Choroid plexus epithelial cell (primary cell): Measurements from ENCODE around the gene BID.

Experiments used
- DNase-seq: peaks from one replicate; pipeline ENCODE4 v3.0.0-alpha.2; 2010; ENCODE audit warnings: low read depth
- H3K4me3 ChIP-seq: 2 replicates; pipeline ENCODE4 v1.5.1; 2011; ENCODE audit warnings: low read depth, mild to moderate bottlenecking, control low read depth, low read length, moderate library complexity
- CTCF ChIP-seq: conservative IDR thresholded peaks from 2 replicates; pipeline ENCODE4 v1.5.1; 2011; ENCODE audit warnings: low read depth, mild to moderate bottlenecking, control low read depth, inconsistent platforms, low read length, moderate library complexity

Gene BID

GRCh38 chr22:17794726-17795542 lies 20.7 kb upstream of the BID start:
- no peak for TF ChIP-seq CTCF
- no peak overlapping the region for H3K4me3 ChIP-seq
- no peak for DNase-seq

- H3K4me3 ChIP-seq, result no peak overlapping the region
- no peak for DNase-seq
- no peak for TF ChIP-seq CTCF
Measured at GRCh38 chr22:17792854-17793434, 18.7 kb upstream of the BID start.

DNA sequence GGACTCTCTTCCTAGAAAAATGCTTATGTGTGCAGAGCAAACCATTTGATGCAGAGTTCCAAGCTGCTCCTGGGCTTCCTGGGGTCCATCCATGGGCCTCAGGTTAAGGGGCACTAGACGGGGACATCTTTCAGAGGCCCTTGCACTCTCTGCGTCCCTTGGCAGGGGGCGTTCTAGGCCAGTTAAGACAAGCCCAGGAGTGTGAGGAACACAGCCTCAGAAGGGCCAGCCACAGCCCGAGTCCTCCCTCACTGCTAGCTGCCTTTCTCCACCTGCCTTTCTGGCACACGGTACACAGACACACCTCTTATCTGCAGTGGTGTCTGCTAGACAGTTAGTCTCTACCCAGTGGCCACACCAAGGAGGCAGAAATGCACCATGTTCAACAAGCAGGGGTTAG lies 18.0 kb upstream of the BID start:
- no peak for TF ChIP-seq CTCF
- no peak for DNase-seq
- H3K4me3 ChIP-seq, result no peak overlapping the region

- TF ChIP-seq CTCF, result no peak
- H3K4me3 ChIP-seq, result no peak overlapping the region
Measured at GRCh38 chr22:17791196-17791595, 16.9 kb upstream of the BID start.

GRCh38 chr22:17789379-17790200 lies 15.3 kb upstream of the BID start:
- no peak for TF ChIP-seq CTCF
- no peak overlapping the region for H3K4me3 ChIP-seq
- DNase-seq, result no peak

More at GRCh38 chr22:17791196-17791595, 16.9 kb upstream of the BID start:
- no peak for DNase-seq

DNA sequence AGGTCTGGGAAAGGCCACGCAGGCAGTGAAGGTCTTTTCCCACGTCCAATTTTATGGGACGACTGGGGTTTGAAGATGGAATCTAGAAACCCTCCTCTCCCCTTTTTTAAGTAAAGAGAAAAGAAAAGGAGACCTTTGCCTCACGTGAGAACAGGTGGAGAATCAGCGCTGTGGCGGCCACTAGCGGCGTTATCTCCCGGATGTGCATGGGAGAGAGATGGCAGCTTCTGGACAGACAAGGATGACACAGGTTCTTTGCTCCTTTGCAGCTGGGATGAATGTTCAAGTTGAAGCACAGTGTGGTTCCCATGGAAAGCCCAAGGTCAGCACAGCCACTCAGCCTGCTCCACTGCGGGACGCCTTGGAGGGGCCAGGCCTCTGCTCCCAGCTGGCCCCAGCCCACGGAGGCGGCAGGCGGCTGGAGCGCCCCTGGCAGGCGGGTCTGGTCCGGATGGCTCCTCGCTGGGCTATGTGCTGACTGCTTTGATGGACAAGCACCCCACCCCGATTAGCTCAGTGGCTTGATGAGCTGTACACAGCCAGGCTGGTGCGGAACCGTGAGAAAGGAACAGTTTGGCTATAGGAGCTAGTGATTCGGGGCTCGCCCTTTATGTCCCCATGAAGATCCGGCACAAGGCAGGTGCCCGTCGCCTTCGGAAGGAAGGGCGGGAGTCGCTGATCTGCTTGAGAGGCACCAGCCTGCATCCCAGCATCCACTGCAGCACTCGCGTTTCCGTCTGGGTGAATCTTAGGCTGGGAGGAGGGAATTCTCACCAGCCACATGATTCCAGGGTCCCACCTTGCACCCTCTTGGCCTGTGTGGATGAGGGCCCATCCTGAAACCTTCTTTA lies 14.5 kb upstream of the BID start:
- peak; percentile 7 for TF ChIP-seq CTCF
- no peak for DNase-seq

More for the DNA sequence above, 14.5 kb upstream of the BID start:
- H3K4me3 ChIP-seq, result no peak overlapping the region
